Progenitor cell of endocrine pancreas (in vitro differentiated cells): ENCODE results near the gene HSP90AA1. TPM values are rescaled to one million over a fixed set of nuclear protein-coding genes. Genes with fewer than 3 reads are reported as not detected.

Source experiments
- DNase-seq: peaks from one replicate; pipeline ENCODE4 v3.0.0; 2021; ENCODE audit warnings: low spot score; ENCODE audit not compliant: unreplicated experiment
- H3K27ac Mint-ChIP-seq: 2 replicates; pipeline ENCODE4 v1.8.0; 2021; ENCODE audit warnings: mild to moderate bottlenecking, moderate library complexity, mixed read lengths
- H3K27me3 Mint-ChIP-seq: 2 replicates; pipeline ENCODE4 v1.8.0; 2021; ENCODE audit warnings: mixed read lengths
- H3K36me3 Mint-ChIP-seq: 2 replicates; pipeline ENCODE4 v1.8.0; 2022; ENCODE audit warnings: mixed read lengths; ENCODE audit not compliant: insufficient read depth
- H3K4me1 Mint-ChIP-seq: 2 replicates; pipeline ENCODE4 v1.8.0; 2021; ENCODE audit warnings: low read depth, mixed read lengths
- H3K4me3 Mint-ChIP-seq: 2 replicates; pipeline ENCODE4 v1.8.0; 2021; ENCODE audit warnings: low read depth, mild to moderate bottlenecking, moderate library complexity, mixed read lengths
- H3K9me3 Mint-ChIP-seq: 2 replicates; pipeline ENCODE4 v1.8.0; 2021; ENCODE audit warnings: low read depth, mixed read lengths
- total RNA-seq: library from RNA; stranded (reverse); gene quantifications from 2 replicates; pipeline ENCODE4 v1.2.1, GENCODE V29; 2021
- TF ChIP-seq, protein P1 (sequence below): fragments of 200-600 bp; sonication (generic); IDR thresholded peaks from one replicate; pipeline ENCODE4 v1.5.0; 2021; ENCODE audit warnings: antibody characterized with exemption, mild to moderate bottlenecking; ENCODE audit not compliant: unreplicated experiment

Gene HSP90AA1
- total RNA-seq, 1 donor from 2014 or later, result 811 TPM

DNA sequence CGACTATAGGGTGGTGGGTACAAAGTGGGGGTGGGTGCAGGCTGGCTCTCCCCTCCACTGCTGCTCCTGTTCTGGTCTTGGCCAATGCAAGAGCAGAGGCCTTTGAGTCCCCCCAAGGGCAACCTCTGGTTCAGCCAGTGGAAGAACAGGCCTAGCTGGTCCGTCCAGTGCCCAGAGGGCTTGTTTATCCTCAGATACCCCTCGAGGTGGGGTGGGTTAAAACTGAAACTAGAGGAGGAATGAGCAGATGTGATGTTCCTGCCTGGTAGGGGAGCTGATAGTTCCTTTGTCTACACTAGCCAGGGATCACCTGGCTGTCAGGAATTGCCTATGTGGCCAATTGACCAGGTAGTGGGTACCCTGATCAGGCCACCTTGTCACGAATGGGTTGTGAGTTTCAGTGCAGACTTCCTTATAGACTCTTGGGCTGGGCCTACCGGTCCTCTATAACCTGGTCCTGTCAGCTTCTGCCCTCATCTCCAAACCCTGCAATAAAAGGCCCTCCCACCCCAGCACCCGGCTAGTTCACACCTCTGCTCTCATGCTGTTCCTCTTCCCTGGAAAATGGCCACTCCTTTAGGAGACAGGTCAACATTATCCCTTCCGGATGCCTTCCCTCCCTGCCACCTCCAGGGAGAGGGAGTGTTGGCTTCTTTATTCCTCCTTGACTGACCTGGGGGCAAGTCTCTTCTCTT is 10.7 kb upstream of the HSP90AA1 start:
- Mint-ChIP-seq H3K27ac (peak overlapping the region; percentile 84), H3K27me3 (no peaks in the 10 kb centered on the region), H3K4me3 (no peak overlapping the region), H3K36me3 (no peaks in the 10 kb centered on the region), H3K4me1 (peaks cover 18% of the 10 kb centered on the region), H3K9me3 (no peaks in the 10 kb centered on the region)
- TF ChIP-seq, protein P1, sequence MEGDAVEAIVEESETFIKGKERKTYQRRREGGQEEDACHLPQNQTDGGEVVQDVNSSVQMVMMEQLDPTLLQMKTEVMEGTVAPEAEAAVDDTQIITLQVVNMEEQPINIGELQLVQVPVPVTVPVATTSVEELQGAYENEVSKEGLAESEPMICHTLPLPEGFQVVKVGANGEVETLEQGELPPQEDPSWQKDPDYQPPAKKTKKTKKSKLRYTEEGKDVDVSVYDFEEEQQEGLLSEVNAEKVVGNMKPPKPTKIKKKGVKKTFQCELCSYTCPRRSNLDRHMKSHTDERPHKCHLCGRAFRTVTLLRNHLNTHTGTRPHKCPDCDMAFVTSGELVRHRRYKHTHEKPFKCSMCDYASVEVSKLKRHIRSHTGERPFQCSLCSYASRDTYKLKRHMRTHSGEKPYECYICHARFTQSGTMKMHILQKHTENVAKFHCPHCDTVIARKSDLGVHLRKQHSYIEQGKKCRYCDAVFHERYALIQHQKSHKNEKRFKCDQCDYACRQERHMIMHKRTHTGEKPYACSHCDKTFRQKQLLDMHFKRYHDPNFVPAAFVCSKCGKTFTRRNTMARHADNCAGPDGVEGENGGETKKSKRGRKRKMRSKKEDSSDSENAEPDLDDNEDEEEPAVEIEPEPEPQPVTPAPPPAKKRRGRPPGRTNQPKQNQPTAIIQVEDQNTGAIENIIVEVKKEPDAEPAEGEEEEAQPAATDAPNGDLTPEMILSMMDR, result no peak
- no peak for DNase-seq

DNA sequence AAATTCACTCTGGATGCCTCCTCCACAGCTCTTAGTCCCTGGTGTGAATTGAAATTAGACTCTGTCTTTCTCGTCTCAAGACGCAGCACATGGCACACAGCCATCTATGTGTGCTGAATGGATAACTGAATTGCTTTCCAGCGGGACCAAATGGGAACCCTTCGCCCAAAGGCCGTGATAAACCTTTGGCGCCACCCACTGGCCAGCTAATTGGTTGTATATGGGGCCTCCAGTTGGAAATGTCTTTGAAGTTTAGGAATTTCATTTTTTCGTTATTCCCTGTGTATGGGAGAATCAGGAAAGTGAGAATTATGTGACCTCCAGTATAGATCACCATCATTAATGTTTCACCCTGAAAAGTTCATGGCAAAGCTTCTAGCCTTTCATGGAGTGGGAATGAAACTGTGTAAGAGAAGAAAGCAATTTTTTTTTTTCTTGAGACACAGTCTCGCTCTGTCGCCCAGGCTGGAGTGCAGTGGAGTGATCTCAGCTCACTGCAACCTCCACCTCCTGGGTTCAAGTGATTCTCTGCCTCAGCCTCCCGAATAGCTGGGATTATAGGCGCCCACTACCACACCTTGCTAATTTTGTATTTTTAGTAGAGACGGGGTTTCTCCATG is 9.8 kb upstream of the HSP90AA1 start:
- Mint-ChIP-seq H3K27me3 (no peaks in the 10 kb centered on the region), H3K9me3 (no peaks in the 10 kb centered on the region), H3K36me3 (no peaks in the 10 kb centered on the region), H3K27ac (peak overlapping the region; percentile 29), H3K4me3 (no peak overlapping the region), H3K4me1 (peaks cover 18% of the 10 kb centered on the region)
- DNase-seq, result peak; percentile 60
- TF ChIP-seq, protein P1, result peak; percentile 81

DNA sequence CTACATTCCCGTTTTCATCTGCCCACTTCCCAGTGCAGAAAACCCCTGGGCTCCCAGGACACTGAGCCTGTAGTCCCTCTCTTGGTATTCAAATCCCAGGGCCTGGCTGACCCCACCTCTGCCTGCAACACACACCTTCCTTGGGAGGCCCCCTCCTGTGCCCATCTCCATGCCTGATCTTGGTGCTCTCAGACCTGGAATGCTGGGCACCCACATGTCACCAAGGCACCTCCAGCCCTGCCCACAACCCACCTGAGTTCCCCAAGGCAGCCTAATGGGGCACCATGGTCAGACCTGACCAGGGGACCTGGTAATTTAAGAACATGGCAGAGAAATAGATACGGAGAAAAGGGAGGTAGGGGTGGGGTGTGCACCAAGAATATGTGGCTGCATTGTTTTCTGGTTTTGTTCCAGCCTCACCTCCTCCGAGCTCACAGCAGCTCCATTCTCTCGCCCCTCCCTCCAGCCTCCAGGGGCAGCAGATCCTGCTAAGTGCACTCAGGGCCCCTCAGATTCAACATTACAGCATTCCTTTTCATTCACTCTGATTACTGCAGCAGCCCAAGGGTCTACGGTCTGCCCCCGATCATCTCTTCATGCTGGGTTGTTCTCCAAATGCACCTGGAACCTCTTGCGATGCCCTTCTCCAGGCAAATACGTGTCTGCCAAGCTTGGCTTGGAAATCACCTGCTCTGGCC is 9.2 kb upstream of the HSP90AA1 start:
- Mint-ChIP-seq H3K4me3 (no peak overlapping the region), H3K27me3 (no peaks in the 10 kb centered on the region), H3K27ac (peak overlapping the region; percentile 73), H3K36me3 (no peaks in the 10 kb centered on the region), H3K4me1 (peaks cover 18% of the 10 kb centered on the region), H3K9me3 (no peaks in the 10 kb centered on the region)
- TF ChIP-seq, protein P1, result no peak
- DNase-seq, result no peak

DNA sequence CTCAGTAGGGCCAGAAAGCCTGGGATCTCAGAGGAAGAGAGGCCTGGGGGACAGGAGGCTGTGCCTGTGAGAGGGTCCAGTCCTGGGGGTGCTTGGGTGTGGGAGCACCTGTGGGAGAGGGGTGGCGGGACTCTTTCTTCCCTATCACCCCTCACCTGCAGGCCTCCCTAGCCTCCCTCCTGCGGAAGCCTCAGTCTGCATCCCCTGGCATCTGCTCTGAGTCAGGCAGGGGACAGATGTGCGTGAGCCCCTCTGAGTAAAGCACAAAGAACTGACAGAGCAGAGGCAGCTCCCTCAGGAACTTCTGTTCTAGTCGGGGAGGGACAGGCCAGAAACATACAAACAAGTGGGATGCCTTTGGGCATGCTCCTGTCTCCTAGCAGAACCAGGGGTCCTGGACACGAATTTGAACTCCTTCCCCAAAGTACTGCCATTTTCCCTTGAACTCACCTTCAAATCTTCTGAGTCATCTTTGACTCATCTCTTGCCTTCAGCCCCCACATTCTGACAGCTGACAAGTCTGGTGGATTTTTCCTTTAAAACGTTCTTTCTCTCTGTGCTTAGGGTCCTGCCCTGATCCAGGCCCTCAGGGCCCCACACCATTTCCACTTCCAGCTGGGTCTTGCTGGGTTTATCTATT is 8.5 kb upstream of the HSP90AA1 start:
- no peaks in the 10 kb centered on the region for H3K9me3 Mint-ChIP-seq
- H3K4me1 Mint-ChIP-seq, result peaks cover 18% of the 10 kb centered on the region
- H3K27ac Mint-ChIP-seq, result peak overlapping the region; percentile 73
- H3K36me3 Mint-ChIP-seq, result no peaks in the 10 kb centered on the region
- TF ChIP-seq, protein P1, result no peak
- H3K27me3 Mint-ChIP-seq, result no peaks in the 10 kb centered on the region
- no peak overlapping the region for H3K4me3 Mint-ChIP-seq
- no peak for DNase-seq

DNA sequence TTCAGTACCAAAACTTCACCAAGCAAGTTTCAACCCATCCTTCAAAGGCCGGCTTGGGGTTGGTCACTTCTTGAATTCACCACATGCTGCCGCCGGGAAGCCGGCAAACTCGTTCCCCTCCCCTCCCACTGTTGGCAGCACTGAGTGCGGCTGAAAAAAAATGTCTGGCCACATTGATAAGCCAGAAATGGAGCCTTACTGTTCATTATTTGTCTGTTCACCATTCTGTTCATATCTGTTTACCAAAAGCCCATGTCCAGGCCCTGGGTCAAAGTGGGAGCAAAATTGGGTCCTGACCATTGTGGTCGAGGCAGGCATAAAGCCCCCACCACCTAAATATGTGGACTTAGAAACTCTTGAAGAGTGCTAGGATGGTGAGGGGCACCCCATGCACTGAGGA is 7.3 kb upstream of the HSP90AA1 start:
- Mint-ChIP-seq H3K36me3 (peaks cover 1% of the 10 kb centered on the region), H3K27me3 (no peaks in the 10 kb centered on the region), H3K4me1 (peaks cover 25% of the 10 kb centered on the region), H3K4me3 (no peak overlapping the region), H3K9me3 (no peaks in the 10 kb centered on the region), H3K27ac (no peak overlapping the region)
- no peak for DNase-seq
- TF ChIP-seq, protein P1, result no peak
